Thyroid gland (tissue), 4 donors: ENCODE measurements around the gene ALOX15B. TPM values are rescaled to one million over a fixed set of nuclear protein-coding genes. Genes with fewer than 3 reads are reported as not detected.
"Not testable (repeated sequence)": the region's sequence is repeated elsewhere in the genome, so short reads cannot be mapped to it uniquely, and the experiment has no call there.

Source experiments
- DNase-seq, 2 donors: peaks; one replicate each; pipeline ENCODE4 v3.0.0-alpha.2; 2019
- H3K27ac ChIP-seq, 3 donors: fragments of 200-600 bp; sonication (generic); 1 replicate in 2 of 3; 2 replicates in 1 of 3; pipeline ENCODE4 v1.5.1; 2016 to 2019; ENCODE audit warnings: mild to moderate bottlenecking in 1 of 3, moderate library complexity in 1 of 3
- H3K27me3 ChIP-seq: fragments of 200-600 bp; sonication (generic); one replicate; pipeline ENCODE4 v1.5.1; 2019
- H3K36me3 ChIP-seq, 2 donors: fragments of 200-600 bp; sonication (generic); one replicate each; pipeline ENCODE4 v1.5.1; 2016 to 2019
- H3K4me1 ChIP-seq, 2 donors: fragments of 200-600 bp; sonication (generic); one replicate each; pipeline ENCODE4 v1.5.1; 2017 to 2019
- H3K4me3 ChIP-seq, 3 donors: fragments of 200-600 bp; sonication (generic); replicated peaks in 1 of 3; 1 replicate in 2 of 3; 2 replicates in 1 of 3; pipeline ENCODE4 v1.5.1; 2016; ENCODE audit warnings: mild to moderate bottlenecking in 1 of 3
- H3K9me3 ChIP-seq: fragments of 200-600 bp; sonication (generic); one replicate; pipeline ENCODE4 v1.5.1; 2017
- POLR2A ChIP-seq, 2 donors: fragments of 450-650 bp; IDR thresholded peaks; one replicate each; pipeline ENCODE4 v1.6.1; 2017; ENCODE audit warnings: antibody characterized with exemption in 2 of 2, mild to moderate bottlenecking in 2 of 2, moderate library complexity in 1 of 2
- WGBS, 2 donors: methylation state at CpG; one replicate each; pipeline ENCODE4 v1.1.5; 2017; 5-methylcytosine and 5-hydroxymethylcytosine counted together
- intact Hi-C: fragments of 100-400 bp; cut with DNase I; formaldehyde crosslinking; loops from one replicate; pipeline ENCODE4 v1.15.1; 2023
- total RNA-seq, 4 donors: library from RNA; depleted of rRNA; stranded (reverse); fragments of >200 nt; gene quantifications; one replicate each; pipeline ENCODE4 v1.2.3, GENCODE V29; 2016
- TF ChIP-seq, protein P1 (sequence below), 6 experiments: fragments of 200-600 bp in 3 of 6; fragments of 450-650 bp in 3 of 6; sonication (generic) in 3 of 6; IDR thresholded peaks; one replicate each; pipeline ENCODE4 v1.5.1; 2016 to 2019; ENCODE audit warnings: antibody characterized with exemption in 6 of 6, mild to moderate bottlenecking in 2 of 6, inconsistent platforms in 1 of 6, moderate library complexity in 1 of 6

ALOX15B gene
- total RNA-seq, 4 donors from 2014 or later: 0.67 to 3.3 (median 1.1) TPM

DNA sequence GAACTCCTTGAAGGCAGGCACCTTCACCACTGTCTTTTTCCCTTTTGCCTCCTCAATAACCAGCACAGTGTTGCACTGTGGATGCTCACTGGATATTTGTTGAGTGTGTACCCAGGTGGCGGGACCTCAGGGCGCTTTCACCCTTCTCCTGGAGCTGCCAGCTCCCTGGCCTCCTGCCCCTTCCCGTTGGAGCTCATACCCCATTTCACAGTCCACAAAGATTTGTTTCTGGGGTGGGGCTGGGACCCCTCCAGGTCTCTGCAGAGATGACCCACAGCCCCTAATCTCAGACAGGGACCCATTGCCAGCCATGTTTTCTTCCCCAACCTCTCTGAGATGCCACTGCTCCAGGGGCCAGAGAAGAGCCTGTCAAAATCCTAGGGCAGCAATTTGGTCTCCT is 36.2 kb downstream of the ALOX15B start:
- WGBS, 2 donors: 82 to 85% methylated on average over 3 of the region's 3 CpGs
- H3K4me3 ChIP-seq: no peak overlapping the region
- no peaks in the 10 kb centered on the region for H3K36me3 ChIP-seq
- peaks cover 27% of the 10 kb centered on the region for H3K27me3 ChIP-seq
- no peak for DNase-seq
- H3K27ac ChIP-seq: no peak overlapping the region
- peaks cover 10 to 27% of the 10 kb centered on the region in 2 donors for H3K4me1 ChIP-seq
- no peak for TF ChIP-seq POLR2A (IDR thresholded peaks at IDR 0.05)
- TF ChIP-seq, protein P1, sequence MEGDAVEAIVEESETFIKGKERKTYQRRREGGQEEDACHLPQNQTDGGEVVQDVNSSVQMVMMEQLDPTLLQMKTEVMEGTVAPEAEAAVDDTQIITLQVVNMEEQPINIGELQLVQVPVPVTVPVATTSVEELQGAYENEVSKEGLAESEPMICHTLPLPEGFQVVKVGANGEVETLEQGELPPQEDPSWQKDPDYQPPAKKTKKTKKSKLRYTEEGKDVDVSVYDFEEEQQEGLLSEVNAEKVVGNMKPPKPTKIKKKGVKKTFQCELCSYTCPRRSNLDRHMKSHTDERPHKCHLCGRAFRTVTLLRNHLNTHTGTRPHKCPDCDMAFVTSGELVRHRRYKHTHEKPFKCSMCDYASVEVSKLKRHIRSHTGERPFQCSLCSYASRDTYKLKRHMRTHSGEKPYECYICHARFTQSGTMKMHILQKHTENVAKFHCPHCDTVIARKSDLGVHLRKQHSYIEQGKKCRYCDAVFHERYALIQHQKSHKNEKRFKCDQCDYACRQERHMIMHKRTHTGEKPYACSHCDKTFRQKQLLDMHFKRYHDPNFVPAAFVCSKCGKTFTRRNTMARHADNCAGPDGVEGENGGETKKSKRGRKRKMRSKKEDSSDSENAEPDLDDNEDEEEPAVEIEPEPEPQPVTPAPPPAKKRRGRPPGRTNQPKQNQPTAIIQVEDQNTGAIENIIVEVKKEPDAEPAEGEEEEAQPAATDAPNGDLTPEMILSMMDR (IDR thresholded peaks at IDR 0.05): no peak
- intact Hi-C loops: loop anchor here (10.0 kb wide), 1 partner anchor 230 kb away; no protein-coding TSS in a partner anchor
- no peaks in the 10 kb centered on the region for H3K9me3 ChIP-seq

DNA sequence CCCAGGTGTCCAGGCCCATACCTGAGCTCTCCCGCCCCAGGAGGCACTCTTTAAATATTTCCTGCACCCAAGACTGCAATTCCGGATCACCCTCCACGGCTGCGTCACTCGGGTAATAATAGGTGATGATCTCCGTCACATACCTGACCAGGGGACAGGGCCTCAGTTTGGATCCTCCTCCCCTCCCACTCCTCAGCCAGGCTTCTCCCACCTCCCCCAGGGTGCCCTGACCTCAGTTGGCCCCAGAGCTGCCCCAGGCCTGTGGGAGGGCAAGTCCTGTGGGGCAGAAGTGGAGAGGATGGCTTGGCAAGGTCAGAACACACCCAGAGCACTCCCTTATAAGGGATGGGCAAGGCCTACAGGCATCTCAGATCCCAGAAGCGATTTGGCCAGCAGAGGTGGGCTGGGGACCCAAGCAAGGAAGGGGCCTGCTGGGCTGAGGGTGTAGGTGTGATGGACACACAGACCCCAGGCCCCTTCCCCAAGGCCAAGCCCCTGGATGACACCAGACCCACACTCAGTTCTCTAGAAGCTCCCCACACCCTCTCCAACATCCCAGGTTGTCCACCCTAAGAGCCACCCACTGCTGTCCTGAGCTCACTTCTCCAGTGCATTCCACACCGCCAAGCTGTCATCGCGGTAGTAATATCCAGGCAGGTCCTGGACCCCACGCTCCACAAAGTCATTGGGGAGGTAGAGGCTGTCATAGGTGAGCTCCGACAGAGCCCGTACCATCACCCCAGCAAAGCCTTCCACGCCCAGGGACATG is 36.9 kb downstream of the ALOX15B start:
- intact Hi-C loops: loop anchor here (10.0 kb wide), 1 partner anchor 229 kb away; no protein-coding TSS in a partner anchor
- Histone ChIP-seq H3K4me3 (no peak overlapping the region), H3K27ac (no peak overlapping the region), H3K36me3 (no peaks in the 10 kb centered on the region), H3K9me3 (no peaks in the 10 kb centered on the region), H3K4me1 (peaks cover 10 to 31% of the 10 kb centered on the region in 2 donors), H3K27me3 (peaks cover 27% of the 10 kb centered on the region)
- no peak for TF ChIP-seq POLR2A (IDR thresholded peaks at IDR 0.05)
- TF ChIP-seq, protein P1 (IDR thresholded peaks at IDR 0.05): no peak
- no peak for DNase-seq
- WGBS, 2 donors: 88 to 89% methylated on average over 11 to 13 of the region's 14 CpGs

- H3K9me3 ChIP-seq: no peaks in the 10 kb centered on the region
- 86% methylated on average over 8 to 13 of the region's 13 CpGs for WGBS, 2 donors
- TF ChIP-seq, protein P1 (IDR thresholded peaks at IDR 0.05): no peak
- TF ChIP-seq POLR2A (IDR thresholded peaks at IDR 0.05): no peak
- H3K4me3 ChIP-seq: no peak overlapping the region
- no peak overlapping the region for H3K27ac ChIP-seq
- peaks cover 10 to 31% of the 10 kb centered on the region in 2 donors for H3K4me1 ChIP-seq
- peaks cover 27% of the 10 kb centered on the region for H3K27me3 ChIP-seq
- no peaks in the 10 kb centered on the region for H3K36me3 ChIP-seq
- intact Hi-C loops: loop anchor here (10.0 kb wide), 1 partner anchor 228 kb away; no protein-coding TSS in a partner anchor
- DNase-seq: no peak
Observed at GRCh38 chr17:8076502-8077266, 37.8 kb downstream of the ALOX15B start.

DNA sequence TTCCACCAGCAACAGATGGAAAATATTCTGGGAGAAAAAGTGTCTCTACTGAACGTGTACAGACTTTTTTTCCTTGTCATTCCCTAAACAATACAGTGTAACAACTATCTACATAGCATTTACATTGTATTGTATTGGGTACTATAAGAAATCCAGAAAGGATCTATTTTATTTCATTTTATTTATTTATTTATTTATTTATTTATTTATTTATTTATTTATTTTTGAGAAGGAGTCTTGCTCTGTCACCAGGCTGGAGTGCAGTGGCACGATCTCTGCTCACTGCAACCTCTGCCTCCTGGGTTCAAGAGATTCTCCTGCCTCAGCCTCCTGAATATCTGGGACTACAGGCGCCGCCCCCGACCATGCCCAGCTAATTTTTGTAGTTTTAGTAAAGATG is 39.1 kb downstream of the ALOX15B start:
- DNase-seq, H3K9me3 ChIP-seq, H3K27ac ChIP-seq, H3K36me3 ChIP-seq, H3K4me3 ChIP-seq: not testable (repeated sequence)
- 83 to 89% methylated on average over 4 to 5 of the region's 5 CpGs for WGBS, 2 donors
- intact Hi-C loops: loop anchor here (10.0 kb wide), 1 partner anchor 227 kb away; no protein-coding TSS in a partner anchor
- Histone ChIP-seq H3K27me3 (peaks cover 19% of the 10 kb centered on the region), H3K4me1 (peaks cover 7 to 23% of the 10 kb centered on the region in 2 donors)

DNA sequence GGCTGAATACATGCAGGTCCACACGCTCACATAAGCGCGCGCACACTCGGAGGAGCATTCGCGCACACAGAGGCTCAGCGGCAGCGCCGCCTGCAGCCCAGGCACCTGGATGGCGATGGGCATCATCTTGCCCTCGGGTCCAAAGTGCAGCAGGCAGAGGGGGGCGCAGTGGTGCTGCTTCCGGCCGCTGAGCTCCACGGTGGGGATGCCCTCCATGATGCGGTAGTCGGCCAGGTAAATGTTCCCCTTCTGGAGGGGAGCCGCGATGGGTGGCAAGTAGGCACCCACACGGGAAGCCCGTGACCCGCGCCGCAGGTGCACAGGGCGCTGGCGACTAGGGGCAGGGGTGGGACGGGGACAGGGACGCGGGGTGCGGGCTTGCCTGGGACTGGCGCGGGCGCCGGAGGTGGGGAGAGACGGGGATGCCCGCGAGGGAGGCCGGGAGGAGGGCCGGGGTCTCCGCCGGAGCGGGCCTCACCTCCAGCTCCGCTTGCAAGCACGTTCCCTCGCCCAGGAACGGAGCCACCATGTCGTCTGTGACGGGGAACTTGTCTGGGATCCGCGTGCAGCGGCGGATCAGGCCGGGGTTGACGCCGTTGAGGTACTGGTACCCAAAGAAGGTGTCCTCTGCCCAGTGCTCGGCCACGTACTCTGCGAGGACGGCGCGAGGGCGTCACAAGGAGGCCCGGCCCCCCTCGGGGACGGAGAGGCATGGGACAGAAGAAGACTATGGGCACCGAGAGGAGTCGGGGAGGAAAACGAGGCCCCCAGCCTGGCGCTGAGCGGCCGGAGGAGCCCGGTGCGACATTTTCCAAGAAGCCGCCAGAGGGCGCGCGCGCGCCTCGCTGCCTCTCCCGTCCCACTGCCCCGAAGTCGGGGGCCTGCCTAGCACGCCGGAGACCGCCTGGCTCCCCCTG is 40.7 kb downstream of the ALOX15B start:
- TF ChIP-seq POLR2A (IDR thresholded peaks at IDR 0.05): no peak
- TF ChIP-seq, protein P1 (IDR thresholded peaks at IDR 0.05): peak; percentile 53 to 93 (median 80)
- Histone ChIP-seq H3K9me3 (no peaks in the 10 kb centered on the region), H3K27me3 (peaks cover 6% of the 10 kb centered on the region), H3K4me1 (peaks cover 0 to 14% of the 10 kb centered on the region in 2 donors), H3K27ac (no peak overlapping the region), H3K4me3 (peak overlapping the region in 1 of 3 donors; percentile 16), H3K36me3 (no peaks in the 10 kb centered on the region)
- intact Hi-C loops: loop anchor here (10.0 kb wide), 1 partner anchor 225 kb away; no protein-coding TSS in a partner anchor
- 1% methylated on average over 24 to 51 of the region's 87 CpGs for WGBS, 2 donors
- DNase-seq: peak; percentile 62 to 64
